G401.6 (cell line): ENCODE measurements around the gene MORN3.
"Not testable (repeated sequence)": the region's sequence is repeated elsewhere in the genome, so short reads cannot be mapped to it uniquely, and the experiment has no call there.

Experiments
- FAIRE-seq: peaks from 2 replicates; lab custom pipeline; 2012; peaks lifted over from hg19 to GRCh38; lab: Jason Lieb, UNC

MORN3 gene

GRCh38 chr12:121689430-121689829 is 20.0 kb upstream of the MORN3 start:
- no peak for FAIRE-seq

GRCh38 chr12:121688966-121689365 is 19.5 kb upstream of the MORN3 start:
- FAIRE-seq = no peak

- FAIRE-seq = not testable (repeated sequence)
These were observed 10.3 kb upstream of the MORN3 start for GRCh38 chr12:121679661-121680197.

- no peak for FAIRE-seq
These were observed 9.4 kb upstream of the MORN3 start for GRCh38 chr12:121678716-121679300.

- no peak for FAIRE-seq
These were observed 8.9 kb upstream of the MORN3 start for GRCh38 chr12:121678305-121678704.

GRCh38 chr12:121676190-121676589 is 6.7 kb upstream of the MORN3 start:
- FAIRE-seq = no peak

GRCh38 chr12:121673013-121673511 is 3.6 kb upstream of the MORN3 start:
- no peak for FAIRE-seq

- no peak for FAIRE-seq
These were observed 519 bp downstream of the MORN3 start for GRCh38 chr12:121668750-121669520.

- not testable (repeated sequence) for FAIRE-seq
These were observed 2.6 kb downstream of the MORN3 start for GRCh38 chr12:121666829-121667228.

- no peak for FAIRE-seq
These were observed 5.9 kb downstream of the MORN3 start for GRCh38 chr12:121663610-121663929.

GRCh38 chr12:121661353-121662105 is 7.9 kb downstream of the MORN3 start:
- not testable (repeated sequence) for FAIRE-seq

GRCh38 chr12:121657305-121658008 is 12.0 kb downstream of the MORN3 start:
- FAIRE-seq = no peak

- FAIRE-seq = no peak
These were observed 13.3 kb downstream of the MORN3 start for GRCh38 chr12:121656122-121656521.

GRCh38 chr12:121653999-121654398 is 15.5 kb downstream of the MORN3 start:
- no peak for FAIRE-seq

- no peak for FAIRE-seq
These were observed 16.5 kb downstream of the MORN3 start for GRCh38 chr12:121652767-121653497.

GRCh38 chr12:121651320-121651719 is 18.1 kb downstream of the MORN3 start:
- FAIRE-seq = no peak

GRCh38 chr12:121649819-121650353 is 19.6 kb downstream of the MORN3 start:
- no peak for FAIRE-seq

GRCh38 chr12:121649322-121649721 is 20.1 kb downstream of the MORN3 start:
- FAIRE-seq = no peak

- no peak for FAIRE-seq
These were observed 20.9 kb downstream of the MORN3 start for GRCh38 chr12:121648458-121649028.

- FAIRE-seq = no peak
These were observed 28.2 kb downstream of the MORN3 start for GRCh38 chr12:121641343-121641630.
